ENCODE measurements around the gene REL.
"Not testable (repeated sequence)": the region's sequence is repeated elsewhere in the genome, so short reads cannot be mapped to it uniquely, and the experiment has no call there.

The REL gene

DNA sequence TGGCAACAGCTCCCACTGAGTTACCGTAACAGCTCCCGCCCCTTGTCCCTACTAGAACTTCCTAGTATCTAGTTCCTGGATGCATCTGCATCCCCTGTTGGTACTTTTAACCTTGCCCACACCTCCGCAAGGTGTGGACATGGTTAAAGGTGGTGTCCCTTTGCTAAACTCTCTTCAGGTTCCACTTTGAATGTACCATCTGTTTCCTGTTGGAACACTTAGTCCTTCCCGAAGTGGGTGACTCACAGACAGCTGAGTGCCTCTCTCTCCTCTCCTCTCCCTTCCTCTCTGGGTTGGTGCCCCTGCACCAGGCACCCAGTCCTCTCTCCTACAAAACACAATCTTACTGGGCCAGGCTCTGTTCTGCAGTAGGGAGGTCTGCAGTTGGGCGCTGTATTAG is 19.6 kb upstream of the REL start:
- Histone ChIP-seq H2AFZ (ENCODE audit: low read depth, low read length, severe bottlenecking) (no peak overlapping the region), H3F3A (ENCODE audit: insufficient read depth) (no peaks in the 10 kb centered on the region), H3K9ac (ENCODE audit: low read length) (no peak overlapping the region), H3K9me3 (ENCODE audit: insufficient read depth, low read length) (no peaks in the 10 kb centered on the region), H3K36me3 (ENCODE audit: low read length) (peaks cover 6% of the 10 kb centered on the region), H3K4me3 (ENCODE audit: insufficient read depth, low read length, poor library complexity, severe bottlenecking) (no peak overlapping the region), H3K9me2 (replicated peaks; ENCODE audit: insufficient read depth, low read length) (no peaks in the 10 kb centered on the region), H3K27me3 (ENCODE audit: low read length) (no peaks in the 10 kb centered on the region), H3K4me2 (ENCODE audit: low read depth, low read length, poor library complexity, severe bottlenecking) (no peak overlapping the region), H3K27ac (ENCODE audit: low read depth, low read length) (no peak overlapping the region), H3K79me2 (ENCODE audit: insufficient read depth, low read length) (no peaks in the 10 kb centered on the region), H4K20me1 (ENCODE audit: low read depth, low read length) (no peaks in the 10 kb centered on the region)
- TF ChIP-seq, protein P1, sequence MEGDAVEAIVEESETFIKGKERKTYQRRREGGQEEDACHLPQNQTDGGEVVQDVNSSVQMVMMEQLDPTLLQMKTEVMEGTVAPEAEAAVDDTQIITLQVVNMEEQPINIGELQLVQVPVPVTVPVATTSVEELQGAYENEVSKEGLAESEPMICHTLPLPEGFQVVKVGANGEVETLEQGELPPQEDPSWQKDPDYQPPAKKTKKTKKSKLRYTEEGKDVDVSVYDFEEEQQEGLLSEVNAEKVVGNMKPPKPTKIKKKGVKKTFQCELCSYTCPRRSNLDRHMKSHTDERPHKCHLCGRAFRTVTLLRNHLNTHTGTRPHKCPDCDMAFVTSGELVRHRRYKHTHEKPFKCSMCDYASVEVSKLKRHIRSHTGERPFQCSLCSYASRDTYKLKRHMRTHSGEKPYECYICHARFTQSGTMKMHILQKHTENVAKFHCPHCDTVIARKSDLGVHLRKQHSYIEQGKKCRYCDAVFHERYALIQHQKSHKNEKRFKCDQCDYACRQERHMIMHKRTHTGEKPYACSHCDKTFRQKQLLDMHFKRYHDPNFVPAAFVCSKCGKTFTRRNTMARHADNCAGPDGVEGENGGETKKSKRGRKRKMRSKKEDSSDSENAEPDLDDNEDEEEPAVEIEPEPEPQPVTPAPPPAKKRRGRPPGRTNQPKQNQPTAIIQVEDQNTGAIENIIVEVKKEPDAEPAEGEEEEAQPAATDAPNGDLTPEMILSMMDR (IDR thresholded peaks at IDR 0.05; ENCODE audit: insufficient read depth, low read length, poor library complexity, severe bottlenecking) = no peak
- TF ChIP-seq EZH2phosphoT487 (conservative IDR thresholded peaks at IDR 0.05; ENCODE audit: low read length) = no peak

DNA sequence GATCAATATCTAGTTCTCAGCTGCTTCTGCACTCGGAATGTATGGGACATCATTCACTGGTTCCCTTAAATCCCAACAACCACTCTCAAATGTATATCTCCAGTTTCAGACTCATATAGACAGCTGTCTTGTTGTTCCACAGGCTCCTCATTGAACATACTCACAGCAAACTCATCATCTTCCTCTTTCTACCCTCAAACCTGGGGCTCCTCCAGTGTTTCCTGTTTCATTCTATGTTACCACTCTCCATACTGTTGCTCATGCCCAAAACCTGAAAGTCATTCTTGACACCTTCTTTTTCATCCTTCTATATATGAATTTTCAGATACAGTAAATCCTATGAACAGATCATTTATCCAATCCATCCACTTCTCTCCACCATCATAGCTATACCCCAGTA is 18.7 kb upstream of the REL start:
- Histone ChIP-seq H3K79me2 (ENCODE audit: insufficient read depth, low read length) (no peaks in the 10 kb centered on the region), H4K20me1 (ENCODE audit: low read depth, low read length) (no peaks in the 10 kb centered on the region), H2AFZ (ENCODE audit: low read depth, low read length, severe bottlenecking) (no peak overlapping the region), H3K4me3 (ENCODE audit: insufficient read depth, low read length, poor library complexity, severe bottlenecking) (no peak overlapping the region), H3K9me2 (replicated peaks; ENCODE audit: insufficient read depth, low read length) (no peaks in the 10 kb centered on the region), H3K4me2 (ENCODE audit: low read depth, low read length, poor library complexity, severe bottlenecking) (no peak overlapping the region), H3K36me3 (ENCODE audit: low read length) (peaks cover 6% of the 10 kb centered on the region), H3K27me3 (ENCODE audit: low read length) (no peaks in the 10 kb centered on the region), H3K27ac (ENCODE audit: low read depth, low read length) (no peak overlapping the region), H3F3A (ENCODE audit: insufficient read depth) (peaks cover 9% of the 10 kb centered on the region), H3K9me3 (ENCODE audit: insufficient read depth, low read length) (no peaks in the 10 kb centered on the region), H3K9ac (ENCODE audit: low read length) (no peak overlapping the region)
- TF ChIP-seq EZH2phosphoT487 (conservative IDR thresholded peaks at IDR 0.05; ENCODE audit: low read length) = no peak
- TF ChIP-seq, protein P1 (IDR thresholded peaks at IDR 0.05; ENCODE audit: insufficient read depth, low read length, poor library complexity, severe bottlenecking) = no peak

DNA sequence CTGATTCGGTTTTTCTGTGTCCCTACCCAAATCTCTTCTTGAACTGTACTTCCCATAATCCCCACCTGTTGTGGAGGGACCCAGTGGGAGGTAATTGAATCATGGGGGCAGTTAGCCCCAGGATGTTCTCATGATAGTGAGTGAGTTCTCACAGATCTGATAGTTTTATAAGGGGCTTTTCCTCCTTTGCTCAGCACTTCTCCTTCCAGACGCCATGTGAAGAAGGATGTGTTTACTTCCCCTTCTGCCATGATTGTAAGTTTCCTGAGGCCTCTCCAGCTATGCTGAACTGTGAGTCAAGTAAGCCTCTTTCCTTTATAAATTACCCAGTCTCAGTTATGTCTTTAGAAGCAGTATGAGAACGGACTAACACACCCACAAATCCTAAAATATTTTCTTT is 16.0 kb upstream of the REL start:
- not testable (repeated sequence) for H3K36me3 ChIP-seq (ENCODE audit: low read length); H3K79me2 ChIP-seq (ENCODE audit: insufficient read depth, low read length); H2AFZ ChIP-seq (ENCODE audit: low read depth, low read length, severe bottlenecking); H3K9me2 ChIP-seq (replicated peaks; ENCODE audit: insufficient read depth, low read length); H3K9ac ChIP-seq (ENCODE audit: low read length); H3K27me3 ChIP-seq (ENCODE audit: low read length); H3K9me3 ChIP-seq (ENCODE audit: insufficient read depth, low read length); H3K4me3 ChIP-seq (ENCODE audit: insufficient read depth, low read length, poor library complexity, severe bottlenecking); H4K20me1 ChIP-seq (ENCODE audit: low read depth, low read length); H3K4me2 ChIP-seq (ENCODE audit: low read depth, low read length, poor library complexity, severe bottlenecking); H3K27ac ChIP-seq (ENCODE audit: low read depth, low read length)
- peaks cover 36% of the 10 kb centered on the region for H3F3A ChIP-seq (ENCODE audit: insufficient read depth)

DNA sequence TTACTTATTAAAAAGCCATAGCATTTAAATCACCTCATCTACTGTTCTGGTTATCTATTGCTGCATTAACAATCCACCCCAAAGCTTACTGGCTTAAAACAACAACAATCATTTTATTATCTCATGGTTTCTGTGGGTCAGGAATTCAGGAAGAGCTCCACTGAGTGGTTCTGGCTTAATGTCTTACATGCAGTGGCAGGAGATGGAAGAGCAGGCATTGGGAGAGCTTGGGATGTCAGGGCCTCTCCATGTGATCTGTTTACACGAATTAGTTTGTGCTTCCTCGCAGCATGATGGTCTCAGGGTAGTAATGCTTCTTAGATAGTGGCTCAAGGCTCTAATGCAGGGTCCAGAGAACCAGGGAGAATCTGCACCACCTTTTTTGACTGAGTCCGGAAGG is 14.4 kb upstream of the REL start:
- H2AFZ ChIP-seq (ENCODE audit: low read depth, low read length, severe bottlenecking) = peak overlapping the region; percentile 72
- H3K79me2 ChIP-seq (ENCODE audit: insufficient read depth, low read length) = no peaks in the 10 kb centered on the region
- H3K9ac ChIP-seq (ENCODE audit: low read length) = peak overlapping the region; percentile 46
- H4K20me1 ChIP-seq (ENCODE audit: low read depth, low read length) = no peaks in the 10 kb centered on the region
- H3K9me3 ChIP-seq (ENCODE audit: insufficient read depth, low read length) = no peaks in the 10 kb centered on the region
- peak overlapping the region; percentile 98 for H3K27ac ChIP-seq (ENCODE audit: low read depth, low read length)
- H3K4me2 ChIP-seq (ENCODE audit: low read depth, low read length, poor library complexity, severe bottlenecking) = peak overlapping the region; percentile 72
- H3K9me2 ChIP-seq (replicated peaks; ENCODE audit: insufficient read depth, low read length) = no peaks in the 10 kb centered on the region
- H3K4me3 ChIP-seq (ENCODE audit: insufficient read depth, low read length, poor library complexity, severe bottlenecking) = peak overlapping the region; percentile 28
- H3F3A ChIP-seq (ENCODE audit: insufficient read depth) = peaks cover 50% of the 10 kb centered on the region
- TF ChIP-seq, protein P1 (IDR thresholded peaks at IDR 0.05; ENCODE audit: insufficient read depth, low read length, poor library complexity, severe bottlenecking) = no peak
- no peak for TF ChIP-seq EZH2phosphoT487 (conservative IDR thresholded peaks at IDR 0.05; ENCODE audit: low read length)
- H3K36me3 ChIP-seq (ENCODE audit: low read length) = peaks cover 6% of the 10 kb centered on the region
- no peaks in the 10 kb centered on the region for H3K27me3 ChIP-seq (ENCODE audit: low read length)
